ENCODE results near the gene JPH4. TPM values are rescaled to one million over a fixed set of nuclear protein-coding genes. Genes with fewer than 3 reads are reported as not detected.
"Not testable (repeated sequence)": the region's sequence is repeated elsewhere in the genome, so short reads cannot be mapped to it uniquely, and the experiment has no call there.

JPH4 gene
- total and polyA plus RNA-seq, 5 experiments from 2014 or later = 0.07 to 0.29 TPM; not detected in 3

DNA sequence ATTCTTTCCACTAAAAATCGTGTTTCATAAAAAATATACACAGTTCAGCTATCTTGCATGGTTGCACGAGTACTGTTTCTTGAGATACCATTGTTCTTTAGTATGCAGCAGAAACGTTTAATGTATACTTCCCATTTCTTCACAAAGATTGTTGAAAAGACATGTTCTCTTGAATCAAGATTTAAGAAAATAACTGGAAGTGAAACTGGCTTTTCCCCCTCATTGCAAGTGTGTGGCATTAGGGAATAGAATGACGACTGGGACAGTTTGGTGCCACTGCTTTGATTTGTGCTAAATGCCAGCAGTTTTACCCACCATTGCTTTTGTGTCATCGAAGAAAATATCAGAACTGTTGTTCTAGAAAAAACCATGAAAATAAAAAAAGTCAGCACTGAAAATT lies 37.3 kb upstream of the JPH4 start:
- DNase-seq (no peak), ATAC-seq (no peak)
- Mint-ChIP-seq H3K27me3 (peaks cover 0 to 7% (median 0%) of the 10 kb centered on the region in 5 donors), H3K9me3 (no peaks in the 10 kb centered on the region), H3K36me3 (peaks cover 0 to 2% (median 0%) of the 10 kb centered on the region in 3 donors), H3K27ac (no peak overlapping the region), H3K4me1 (peaks cover 7 to 21% (median 15%) of the 10 kb centered on the region in 4 donors), H3K4me3 (no peak overlapping the region)
- POLR2A ChIA-PET = interaction anchor here (0.6 to 0.7 kb wide), 2 partner anchors 16 to 160 kb away, joined by 3 to 4 read pairs; no protein-coding TSS in a partner anchor

DNA sequence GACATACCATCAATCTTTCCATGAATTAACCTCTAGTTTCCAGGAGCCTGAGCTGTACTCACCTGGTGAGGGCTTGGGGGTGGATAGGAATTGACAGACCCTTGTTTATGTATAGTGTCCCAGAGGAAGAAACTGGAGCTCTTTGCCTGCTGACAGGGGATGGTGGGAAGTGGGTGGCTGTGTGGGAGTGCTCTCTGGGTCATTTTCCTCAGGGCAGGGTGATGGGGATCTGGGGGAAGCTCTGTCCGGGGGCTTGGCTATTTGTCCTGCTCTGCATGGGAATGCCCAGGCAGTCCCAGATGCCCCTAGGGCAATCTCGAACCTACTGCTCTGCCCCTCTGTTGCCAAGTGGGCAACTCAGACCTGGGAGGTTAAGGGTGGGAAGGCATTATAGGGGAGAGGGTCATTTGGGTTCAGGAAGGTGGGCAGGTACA lies 35.8 kb upstream of the JPH4 start:
- Mint-ChIP-seq H3K27ac (peak overlapping the region in 3 of 10 donors; percentile 17 to 60 (median 33)), H3K4me1 (peaks cover 12 to 36% (median 29%) of the 10 kb centered on the region in 4 donors), H3K36me3 (peaks cover 0 to 6% (median 2%) of the 10 kb centered on the region in 3 donors), H3K4me3 (no peak overlapping the region), H3K27me3 (peaks cover 0 to 2% (median 0%) of the 10 kb centered on the region in 5 donors), H3K9me3 (peaks cover 0 to 5% (median 0%) of the 10 kb centered on the region in 9 donors)
- POLR2A ChIA-PET = interaction anchor here (0.9 kb wide), 1 partner anchor 18 kb away, joined by 3 read pairs; no protein-coding TSS in a partner anchor
- ATAC-seq (no peak), DNase-seq (no peak)

DNA sequence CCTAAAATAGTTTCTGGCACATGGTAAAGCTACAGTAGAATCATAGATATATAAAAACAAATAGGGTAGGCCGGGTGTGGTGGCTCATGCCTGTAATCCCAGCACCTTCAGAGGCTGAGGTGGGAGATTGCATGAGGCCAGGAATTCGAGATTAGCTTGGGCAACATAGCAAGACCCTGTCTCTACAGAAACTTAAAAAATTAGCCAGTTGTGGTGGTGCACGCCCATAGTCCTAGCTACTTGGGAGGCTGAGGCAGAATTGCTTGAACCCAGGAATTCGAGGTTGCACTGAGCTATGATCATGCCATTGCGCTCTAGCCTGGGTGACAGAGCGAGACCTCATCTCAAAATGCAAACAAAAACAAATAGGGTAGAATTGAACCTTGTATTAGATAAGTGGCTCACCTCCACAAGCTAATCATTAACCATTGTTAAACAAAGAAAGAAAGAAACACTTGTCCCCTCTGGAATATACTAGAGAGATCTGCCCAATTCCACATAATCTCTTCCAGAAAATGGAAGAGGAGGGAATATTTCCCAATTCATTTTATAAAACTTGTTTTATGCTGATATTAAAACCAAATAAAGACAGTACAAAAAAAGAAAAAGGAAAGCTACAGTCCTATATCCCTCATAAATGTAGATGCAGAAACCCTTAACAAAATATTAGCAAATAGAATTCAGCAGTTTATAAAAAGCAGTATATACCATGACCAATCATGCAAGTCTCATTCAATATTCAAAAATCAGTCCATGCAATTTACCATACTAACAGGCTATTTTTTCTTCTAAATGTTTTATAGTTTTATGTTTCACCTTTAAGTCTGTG lies 34.9 kb upstream of the JPH4 start:
- no peaks in the 10 kb centered on the region for H3K27me3 Mint-ChIP-seq
- H3K36me3 Mint-ChIP-seq = peaks cover 0 to 12% (median 7%) of the 10 kb centered on the region in 3 donors
- ATAC-seq (no peak), DNase-seq (no peak)
- peak overlapping the region in 2 of 10 donors; percentile 60 to 68 for H3K27ac Mint-ChIP-seq
- peaks cover 0 to 11% (median 1%) of the 10 kb centered on the region in 9 donors for H3K9me3 Mint-ChIP-seq
- peaks cover 17 to 44% (median 36%) of the 10 kb centered on the region in 4 donors for H3K4me1 Mint-ChIP-seq
- POLR2A ChIA-PET = interaction anchor here (0.9 kb wide), 1 partner anchor 19 kb away, joined by 3 read pairs; no protein-coding TSS in a partner anchor
- H3K4me3 Mint-ChIP-seq = no peak overlapping the region

DNA sequence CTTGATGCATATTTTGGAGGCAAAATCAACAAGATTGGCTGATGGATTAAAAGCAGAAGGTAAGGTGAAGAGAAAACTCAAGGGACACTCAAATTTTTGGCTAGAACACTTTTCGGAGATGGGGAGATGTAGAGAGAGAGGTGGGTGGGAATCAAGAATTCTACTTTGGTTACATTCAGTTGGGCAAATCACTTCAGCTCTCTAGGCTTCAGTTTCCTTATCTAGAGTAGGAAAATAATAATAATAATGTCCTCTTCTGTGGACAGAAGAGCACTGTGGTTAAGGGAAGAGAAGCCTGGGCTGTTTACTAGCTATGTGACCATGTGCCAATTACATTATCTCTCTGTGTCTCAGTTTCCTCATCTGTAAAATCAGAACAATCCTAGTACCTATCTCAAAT lies 34.2 kb upstream of the JPH4 start:
- DNase-seq = no peak
- POLR2A ChIA-PET = no interaction called here
- no peak for ATAC-seq
- Mint-ChIP-seq H3K4me3 (no peak overlapping the region), H3K36me3 (peaks cover 0 to 12% (median 7%) of the 10 kb centered on the region in 3 donors), H3K9me3 (peaks cover 0 to 11% (median 1%) of the 10 kb centered on the region in 9 donors), H3K27me3 (no peaks in the 10 kb centered on the region), H3K4me1 (peaks cover 17 to 42% (median 38%) of the 10 kb centered on the region in 4 donors), H3K27ac (peak overlapping the region in 7 of 10 donors; percentile 7 to 90 (median 43))

DNA sequence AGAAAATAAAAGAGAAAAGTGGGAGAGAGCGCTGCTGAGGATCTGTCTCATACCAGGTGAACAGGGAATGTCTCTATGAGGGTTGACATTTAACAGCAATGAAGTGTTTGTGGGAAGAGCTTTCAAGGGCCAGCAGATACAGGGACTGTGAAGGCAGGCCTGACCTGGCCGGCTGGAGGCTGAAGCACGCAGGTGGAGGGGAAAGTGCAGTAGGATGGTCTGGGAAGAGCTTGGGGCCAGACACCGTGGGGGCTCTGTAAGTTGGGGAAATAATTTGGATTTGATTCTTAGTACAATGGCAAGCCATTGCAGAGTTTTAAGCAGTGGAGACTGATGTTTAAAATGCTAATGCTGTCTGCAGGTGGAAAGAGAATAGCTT lies 33.8 kb upstream of the JPH4 start:
- no peak overlapping the region for H3K4me3 Mint-ChIP-seq
- H3K27ac Mint-ChIP-seq = peak overlapping the region in 9 of 10 donors; percentile 6 to 90 (median 58)
- POLR2A ChIA-PET = no interaction called here
- no peak for ATAC-seq
- H3K27me3 Mint-ChIP-seq = no peaks in the 10 kb centered on the region
- H3K9me3 Mint-ChIP-seq = peaks cover 0 to 11% (median 1%) of the 10 kb centered on the region in 9 donors
- H3K4me1 Mint-ChIP-seq = peaks cover 18 to 44% (median 38%) of the 10 kb centered on the region in 4 donors
- no peak for DNase-seq
- H3K36me3 Mint-ChIP-seq = peaks cover 0 to 12% (median 7%) of the 10 kb centered on the region in 3 donors

DNA sequence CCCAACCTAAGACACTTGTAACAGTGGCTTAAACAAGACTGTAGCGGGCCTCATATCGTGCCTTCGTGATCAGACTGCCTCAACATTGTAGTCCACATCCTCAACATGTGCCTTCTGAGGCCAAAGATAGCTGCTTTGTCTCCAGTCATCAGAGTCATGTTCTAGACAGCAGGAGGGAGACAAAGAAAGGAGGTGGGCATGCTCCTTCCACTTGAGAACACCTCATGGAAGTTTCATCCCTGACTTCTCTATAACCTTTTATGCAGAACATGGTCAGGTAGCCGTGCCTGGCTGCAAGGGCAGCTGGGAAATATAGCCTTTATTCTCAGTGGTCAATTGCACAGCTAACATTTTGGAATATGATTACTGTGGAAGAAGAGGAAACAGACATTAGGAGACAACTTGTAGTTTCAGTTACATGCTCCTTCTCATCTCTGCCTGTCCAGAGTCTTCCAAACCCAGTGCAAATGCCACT lies 32.3 kb upstream of the JPH4 start:
- peak overlapping the region in 9 of 10 donors; percentile 22 to 90 (median 78) for H3K4me3 Mint-ChIP-seq

DNA sequence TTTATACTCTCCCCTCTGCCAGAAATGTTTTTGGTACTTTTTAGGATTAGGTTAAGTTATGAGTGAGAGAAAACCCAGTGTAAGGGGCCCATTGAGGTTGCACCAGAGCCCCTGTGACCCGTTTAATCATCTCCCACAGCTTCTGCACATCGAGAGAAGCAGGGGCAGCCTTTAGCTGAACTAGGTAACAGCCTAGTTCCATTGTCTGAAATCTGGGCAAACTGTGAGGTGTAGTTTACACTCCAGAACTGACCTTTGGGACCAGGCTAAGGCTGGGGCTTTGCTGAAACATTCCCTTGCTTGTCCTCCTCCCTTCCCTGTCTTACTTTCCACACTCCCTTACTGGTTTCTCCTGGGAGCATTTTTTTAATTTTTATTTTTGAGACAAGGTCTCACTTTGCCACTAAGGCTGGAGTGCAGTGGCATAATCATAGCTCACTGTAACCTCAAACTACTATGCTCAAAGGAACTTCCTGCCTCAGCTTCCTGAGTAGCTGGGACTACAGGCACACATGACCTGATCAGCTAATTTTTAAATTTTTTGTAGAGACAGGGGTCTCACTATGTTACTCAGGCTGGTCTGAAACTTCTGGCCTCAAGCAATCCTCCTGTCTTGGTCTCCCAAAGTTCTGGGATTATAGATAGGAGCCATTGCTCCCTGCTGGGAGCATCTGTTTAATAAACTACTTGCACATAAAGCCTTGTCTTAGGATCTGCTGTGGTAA lies 31.7 kb upstream of the JPH4 start:
- ATAC-seq = peak; percentile 92 to 95
- peak overlapping the region; percentile 89 to 99 (median 94) for H3K27ac Mint-ChIP-seq
- peak in 5 of 10 donors; percentile 10 to 49 (median 36) for DNase-seq
- peaks cover 0 to 11% (median 1%) of the 10 kb centered on the region in 9 donors for H3K9me3 Mint-ChIP-seq
- H3K27me3 Mint-ChIP-seq = no peaks in the 10 kb centered on the region
- peaks cover 0 to 12% (median 7%) of the 10 kb centered on the region in 3 donors for H3K36me3 Mint-ChIP-seq
- POLR2A ChIA-PET = interaction anchor here (1.1 to 2.0 kb wide), 4 partner anchors 11 to 630 kb away, joined by 3 to 9 read pairs (median 6); no protein-coding TSS in a partner anchor
- peaks cover 28 to 61% (median 43%) of the 10 kb centered on the region in 4 donors for H3K4me1 Mint-ChIP-seq
- H3K4me3 Mint-ChIP-seq = peak overlapping the region; percentile 55 to 90 (median 80)

More for the DNA sequence above, 32.3 kb upstream of the JPH4 start:
- Mint-ChIP-seq H3K27me3 (no peaks in the 10 kb centered on the region), H3K4me1 (peaks cover 26 to 57% (median 42%) of the 10 kb centered on the region in 4 donors), H3K36me3 (peaks cover 0 to 12% (median 7%) of the 10 kb centered on the region in 3 donors), H3K27ac (peak overlapping the region; percentile 89 to 99 (median 94)), H3K9me3 (peaks cover 0 to 11% (median 1%) of the 10 kb centered on the region in 9 donors)
- no peak for DNase-seq
- peak; percentile 63 to 75 for ATAC-seq
- POLR2A ChIA-PET = interaction anchor here (0.8 to 2.0 kb wide), 5 partner anchors 10 to 630 kb away, joined by 3 to 9 read pairs (median 4); no protein-coding TSS in a partner anchor

DNA sequence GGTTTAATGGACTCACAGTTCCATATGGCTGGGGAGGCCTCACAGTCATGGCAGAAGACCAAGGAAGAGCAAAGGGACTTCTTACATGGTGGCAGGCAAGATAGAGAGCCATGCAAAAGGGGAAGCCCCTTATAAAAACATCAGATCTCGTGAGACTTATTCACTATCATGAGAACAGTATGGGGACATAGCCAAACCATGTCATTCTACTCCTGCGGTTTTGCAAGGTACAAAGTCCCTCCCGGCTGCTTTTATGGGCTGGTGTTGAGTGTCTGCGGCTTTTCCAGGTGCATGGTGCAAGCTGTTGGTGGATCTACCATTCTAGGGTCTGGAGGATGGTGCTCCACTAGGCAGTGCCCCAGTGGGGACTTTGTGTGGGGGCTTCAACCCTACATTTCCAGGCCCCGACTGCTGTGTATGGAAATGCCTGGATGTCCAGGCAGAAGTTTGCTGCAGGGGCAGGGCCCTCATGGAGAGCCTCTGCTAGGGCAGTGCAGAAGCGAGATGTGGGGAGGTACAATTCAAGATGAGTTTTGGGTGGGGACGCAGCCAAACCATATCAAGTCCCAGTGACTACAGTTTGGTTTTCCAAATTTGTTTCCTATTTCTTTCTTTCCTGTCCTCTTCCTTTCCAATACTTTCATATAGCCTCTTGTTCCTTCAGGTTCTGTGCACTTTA lies 31.0 kb upstream of the JPH4 start:
- ATAC-seq, H3K27me3 Mint-ChIP-seq: not testable (repeated sequence)
- POLR2A ChIA-PET = interaction anchor here (1.7 kb wide), 1 partner anchor 23 kb away, joined by 9 read pairs; no protein-coding TSS in a partner anchor

DNA sequence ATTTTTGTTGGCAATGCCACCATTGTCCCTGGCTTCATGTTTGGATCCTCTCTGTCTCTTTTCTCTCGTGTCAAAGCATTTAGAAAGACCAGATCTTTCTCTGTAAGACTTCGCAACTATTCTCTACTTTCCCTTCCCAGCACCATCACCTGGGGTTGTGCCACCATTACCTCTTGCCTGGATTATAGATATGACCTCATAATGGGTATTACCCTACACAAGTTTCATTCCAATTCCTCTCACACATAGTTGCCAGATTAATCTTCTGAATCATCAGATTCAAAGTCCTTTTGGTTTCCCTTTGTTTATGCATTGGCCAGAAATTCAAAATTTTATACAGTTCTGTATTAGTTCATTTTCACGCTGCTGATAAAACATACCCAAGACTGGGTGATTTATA lies 30.4 kb upstream of the JPH4 start:
- POLR2A ChIA-PET = interaction anchor here (0.5 kb wide), 1 partner anchor 486 kb away, joined by 4 read pairs; no protein-coding TSS in a partner anchor
- H3K4me3 Mint-ChIP-seq = peak overlapping the region in 8 of 10 donors; percentile 22 to 90 (median 48)
- peak overlapping the region; percentile 52 to 99 (median 92) for H3K27ac Mint-ChIP-seq
- H3K36me3 Mint-ChIP-seq = peaks cover 0 to 12% (median 7%) of the 10 kb centered on the region in 3 donors
- ATAC-seq (no peak), DNase-seq (no peak)
- no peaks in the 10 kb centered on the region for H3K27me3 Mint-ChIP-seq
- peaks cover 28 to 61% (median 43%) of the 10 kb centered on the region in 4 donors for H3K4me1 Mint-ChIP-seq
- peaks cover 0 to 11% (median 1%) of the 10 kb centered on the region in 9 donors for H3K9me3 Mint-ChIP-seq

More for the DNA sequence above, 31.0 kb upstream of the JPH4 start:
- not testable (repeated sequence) for DNase-seq
- H3K27ac Mint-ChIP-seq = peak overlapping the region; percentile 89 to 99 (median 94)
- peaks cover 28 to 61% (median 43%) of the 10 kb centered on the region in 4 donors for H3K4me1 Mint-ChIP-seq
- peaks cover 0 to 11% (median 1%) of the 10 kb centered on the region in 9 donors for H3K9me3 Mint-ChIP-seq
- H3K4me3 Mint-ChIP-seq = peak overlapping the region; percentile 37 to 90 (median 80)
- H3K36me3 Mint-ChIP-seq = peaks cover 0 to 12% (median 7%) of the 10 kb centered on the region in 3 donors

DNA sequence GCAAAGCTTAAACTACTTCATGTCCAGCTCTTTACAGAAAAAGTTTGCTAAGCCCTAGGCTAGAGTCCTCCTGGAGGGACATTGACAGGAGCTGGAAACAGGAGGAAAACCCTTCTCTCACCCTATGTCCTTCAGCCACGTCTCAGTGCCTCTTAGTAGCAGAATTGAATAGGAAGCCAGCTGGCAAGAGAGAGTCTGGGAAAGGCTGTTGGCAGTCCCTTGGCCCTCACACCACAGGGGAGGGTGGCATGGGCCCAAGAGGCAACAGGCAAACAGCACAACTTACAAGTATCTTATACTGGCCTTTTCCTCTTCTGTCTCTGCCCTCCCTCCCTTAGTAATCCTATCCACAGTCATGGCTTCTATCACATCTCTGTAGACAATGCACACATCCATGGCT lies 29.9 kb upstream of the JPH4 start:
- peaks cover 0 to 11% (median 1%) of the 10 kb centered on the region in 9 donors for H3K9me3 Mint-ChIP-seq
- peaks cover 28 to 61% (median 43%) of the 10 kb centered on the region in 4 donors for H3K4me1 Mint-ChIP-seq
- DNase-seq = no peak
- no peak for ATAC-seq
- H3K4me3 Mint-ChIP-seq = no peak overlapping the region
- H3K27me3 Mint-ChIP-seq = no peaks in the 10 kb centered on the region
- POLR2A ChIA-PET = interaction anchor here (0.5 kb wide), 1 partner anchor 486 kb away, joined by 4 read pairs; no protein-coding TSS in a partner anchor
- H3K36me3 Mint-ChIP-seq = peaks cover 0 to 12% (median 7%) of the 10 kb centered on the region in 3 donors
- H3K27ac Mint-ChIP-seq = peak overlapping the region in 9 of 10 donors; percentile 36 to 99 (median 92)

DNA sequence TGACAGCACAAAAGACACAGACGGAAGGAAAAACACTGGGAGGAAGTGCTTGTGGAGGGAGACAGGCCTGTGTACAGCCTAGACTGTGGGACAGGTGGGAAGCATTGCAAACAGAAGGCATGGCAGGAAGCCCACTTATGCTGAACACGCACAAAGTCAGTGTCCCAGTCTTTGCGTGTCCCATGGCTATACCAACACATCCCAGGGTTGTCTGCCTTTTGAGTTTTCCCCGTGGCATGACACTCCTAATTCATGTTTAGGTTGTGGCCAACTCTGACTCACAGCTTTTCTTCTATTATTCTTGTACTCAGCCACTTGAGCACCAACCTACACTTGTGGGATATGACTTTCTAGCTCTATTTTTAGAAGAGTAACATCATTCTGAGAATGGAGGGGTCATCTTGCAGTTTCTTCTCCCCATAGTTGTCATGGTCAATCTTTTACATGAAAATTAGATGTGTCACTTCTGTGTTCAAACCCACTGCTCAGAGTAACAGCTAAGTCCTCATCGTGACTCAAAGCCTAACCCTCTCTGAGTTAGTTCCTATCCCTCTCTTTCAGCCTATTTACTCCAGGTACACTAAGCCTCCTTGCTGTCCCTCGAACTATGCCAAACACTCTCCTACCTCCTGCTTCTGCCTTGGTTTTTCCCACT lies 27.5 kb upstream of the JPH4 start:
- peak overlapping the region in 2 of 10 donors; percentile 32 to 41 for H3K27ac Mint-ChIP-seq
- no peak for ATAC-seq
- POLR2A ChIA-PET = no interaction called here
- H3K4me1 Mint-ChIP-seq = peaks cover 23 to 47% (median 32%) of the 10 kb centered on the region in 4 donors
- DNase-seq = no peak
- peaks cover 0 to 12% (median 5%) of the 10 kb centered on the region in 3 donors for H3K36me3 Mint-ChIP-seq
- H3K4me3 Mint-ChIP-seq = no peak overlapping the region
- peaks cover 0 to 11% (median 1%) of the 10 kb centered on the region in 9 donors for H3K9me3 Mint-ChIP-seq
- no peaks in the 10 kb centered on the region for H3K27me3 Mint-ChIP-seq

Data from naive thymus-derived CD8-positive, alpha-beta T cell (primary cell).